Midbrain (tissue), 1 donor: ENCODE measurements around the gene FAM227B.
"Not testable (repeated sequence)": the region's sequence is repeated elsewhere in the genome, so short reads cannot be mapped to it uniquely, and the experiment has no call there.

ENCODE experiments used
- DNase-seq: peaks from one replicate; lab custom pipeline; 2025; lab: John Stamatoyannopoulos, UW

FAM227B gene

GRCh38 chr15:49379996-49380395, 240.6 kb downstream of the FAM227B start:
- no peak for DNase-seq

GRCh38 chr15:49372366-49372765, 248.3 kb downstream of the FAM227B start:
- DNase-seq = no peak

GRCh38 chr15:49370782-49371181, 249.8 kb downstream of the FAM227B start:
- no peak for DNase-seq

- DNase-seq = no peak
Measured at GRCh38 chr15:49366496-49366895, 254.1 kb downstream of the FAM227B start.

- DNase-seq = no peak
Measured at GRCh38 chr15:49361370-49361769, 259.2 kb downstream of the FAM227B start.

GRCh38 chr15:49354439-49354838, 266.2 kb downstream of the FAM227B start:
- DNase-seq = not testable (repeated sequence)

GRCh38 chr15:49343546-49343945, 277.1 kb downstream of the FAM227B start:
- DNase-seq = no peak

GRCh38 chr15:49339656-49340055, 281.0 kb downstream of the FAM227B start:
- DNase-seq = no peak

- DNase-seq = no peak
Measured at GRCh38 chr15:49331951-49332350, 288.7 kb downstream of the FAM227B start.

- no peak for DNase-seq
Measured at GRCh38 chr15:49331442-49331841, 289.2 kb downstream of the FAM227B start.

GRCh38 chr15:49330166-49330565, 290.5 kb downstream of the FAM227B start:
- DNase-seq = no peak

GRCh38 chr15:49328941-49329340, 291.7 kb downstream of the FAM227B start:
- no peak for DNase-seq

GRCh38 chr15:49327927-49328326, 292.7 kb downstream of the FAM227B start:
- no peak for DNase-seq

- DNase-seq = no peak
Measured at GRCh38 chr15:49323207-49323606, 297.4 kb downstream of the FAM227B start.

GRCh38 chr15:49320351-49320750, 300.3 kb downstream of the FAM227B start:
- DNase-seq = no peak

GRCh38 chr15:49315391-49315823, 305.2 kb downstream of the FAM227B start:
- no peak for DNase-seq

- DNase-seq = no peak
Measured at GRCh38 chr15:49314716-49315115, 305.9 kb downstream of the FAM227B start.

- no peak for DNase-seq
Measured at GRCh38 chr15:49313650-49314049, 307.0 kb downstream of the FAM227B start.

GRCh38 chr15:49309889-49310288, 310.7 kb downstream of the FAM227B start:
- no peak for DNase-seq

- no peak for DNase-seq
Measured at GRCh38 chr15:49308686-49309085, 311.9 kb downstream of the FAM227B start.

GRCh38 chr15:49306551-49306950, 314.1 kb downstream of the FAM227B start:
- DNase-seq = no peak

- DNase-seq = no peak
Measured at GRCh38 chr15:49303003-49303402, 317.6 kb downstream of the FAM227B start.

- no peak for DNase-seq
Measured at GRCh38 chr15:49301562-49301961, 319.1 kb downstream of the FAM227B start.

GRCh38 chr15:49300856-49301255, 319.8 kb downstream of the FAM227B start:
- no peak for DNase-seq

- DNase-seq = no peak
Measured at GRCh38 chr15:49297584-49297983, 323.0 kb downstream of the FAM227B start.
